Vagina (tissue), 2 donors: ENCODE data around the gene TRAPPC3L.

ENCODE experiments used
- CTCF ChIP-seq, 3 experiments: fragments of 450-650 bp in 2 of 3; fragments of 200-600 bp in 1 of 3; sonication (generic) in 1 of 3; IDR thresholded peaks; one replicate each; pipeline ENCODE4 v1.5.1; 2017 to 2019; ENCODE audit warnings: antibody characterized with exemption in 3 of 3, mild to moderate bottlenecking in 2 of 3, moderate library complexity in 2 of 3
- POLR2A ChIP-seq, 2 donors: fragments of 450-650 bp; IDR thresholded peaks; one replicate each; pipeline ENCODE4 v1.6.1; 2017; ENCODE audit warnings: antibody characterized with exemption in 2 of 2, mild to moderate bottlenecking in 2 of 2, moderate library complexity in 2 of 2

GRCh38 chr6:116458264-116458663 lies 87.2 kb downstream of the TRAPPC3L start:
- TF ChIP-seq CTCF (IDR thresholded peaks at IDR 0.05) (no peak), POLR2A (IDR thresholded peaks at IDR 0.05) (no peak)
